GM11168 (cell line): ENCODE data around the gene NDUFS4.
"Not testable (repeated sequence)": the region's sequence is repeated elsewhere in the genome, so short reads cannot be mapped to it uniquely, and the experiment has no call there.

Experiments
- in situ Hi-C: fragments of 300-500 bp; cut with MboI; formaldehyde crosslinking; loops from one replicate; pipeline ENCODE4 v1.12.0; 2022; ENCODE audit warnings: low sequenced_read_pairs; ENCODE audit not compliant: unreplicated experiment

Gene NDUFS4

DNA sequence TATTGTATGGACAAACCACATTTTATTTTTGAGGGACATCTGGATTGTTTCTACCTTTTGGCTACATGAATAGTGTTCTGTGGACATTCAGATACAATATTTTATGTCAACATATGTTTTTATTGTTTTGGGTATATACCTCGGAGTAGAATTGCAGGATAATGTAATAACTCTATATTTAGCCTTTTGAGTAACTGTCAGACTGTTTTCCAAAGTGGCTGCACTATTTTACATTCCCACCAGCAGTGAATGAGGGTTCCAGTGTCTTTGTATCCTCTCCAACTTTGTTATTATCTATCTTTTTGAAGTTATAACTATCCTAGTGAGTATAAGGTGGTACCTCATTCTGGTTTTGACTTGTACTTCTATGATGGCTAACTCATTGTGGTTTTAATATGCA is 11.0 kb downstream of the NDUFS4 start:
- in situ Hi-C loops: no loop called here

DNA sequence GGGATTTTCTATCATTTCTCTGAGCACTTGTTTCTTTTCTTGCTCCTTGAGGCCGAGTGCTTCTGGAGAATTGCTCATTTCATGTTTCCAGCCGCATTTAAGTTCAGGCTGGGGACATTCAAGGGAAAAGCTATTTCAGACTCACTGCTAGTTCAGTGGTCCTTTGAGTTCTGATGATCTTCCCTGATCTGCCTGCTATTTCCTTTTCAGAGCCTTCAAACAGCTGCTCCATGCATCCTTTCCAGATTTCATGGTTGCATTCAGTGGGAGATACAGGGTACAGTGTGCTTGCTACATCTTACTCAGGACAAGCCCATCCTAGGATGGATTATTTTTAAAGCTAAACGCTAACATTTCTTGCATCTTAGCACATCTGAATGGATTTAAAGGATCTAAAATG is 14.7 kb downstream of the NDUFS4 start:
- in situ Hi-C loops: no loop called here

DNA sequence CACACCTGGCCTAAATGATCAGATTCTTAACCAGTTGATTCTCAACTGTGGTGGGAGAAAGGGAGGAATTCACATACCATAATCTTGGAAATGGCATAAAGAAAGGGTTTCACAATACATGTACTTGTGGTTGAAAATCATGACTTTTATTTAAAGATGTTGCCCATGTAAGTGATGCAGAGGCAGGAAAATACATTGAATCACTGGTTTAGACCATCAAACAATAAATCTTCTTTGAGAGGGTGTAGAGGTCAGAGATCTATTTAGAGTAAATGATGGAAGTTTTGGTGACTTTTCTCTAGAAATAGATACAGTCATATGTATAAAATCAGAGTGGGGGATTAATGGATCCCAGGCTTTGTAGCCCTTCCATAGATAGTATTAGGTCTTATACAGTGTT is 15.4 kb downstream of the NDUFS4 start:
- in situ Hi-C loops: no loop called here

DNA sequence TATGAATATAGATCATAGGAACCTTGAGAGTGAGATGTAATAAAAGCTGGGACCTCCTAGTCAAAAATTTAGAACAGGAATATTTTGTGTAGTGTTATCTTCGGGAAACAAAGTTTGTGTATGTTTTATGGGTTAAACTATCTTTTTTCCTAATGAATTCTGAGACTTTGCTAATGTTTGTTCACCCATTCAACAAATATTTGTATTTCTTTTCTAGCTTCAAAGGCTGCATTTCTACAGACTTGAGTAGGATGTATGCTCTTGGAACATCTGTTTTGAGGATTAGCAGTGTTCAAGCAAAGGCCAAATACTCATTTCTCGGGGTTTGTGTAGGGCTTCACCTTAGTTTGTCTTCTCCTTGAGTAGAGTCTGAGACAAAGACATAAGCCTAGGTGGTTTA is 16.2 kb downstream of the NDUFS4 start:
- in situ Hi-C loops: no loop called here

DNA sequence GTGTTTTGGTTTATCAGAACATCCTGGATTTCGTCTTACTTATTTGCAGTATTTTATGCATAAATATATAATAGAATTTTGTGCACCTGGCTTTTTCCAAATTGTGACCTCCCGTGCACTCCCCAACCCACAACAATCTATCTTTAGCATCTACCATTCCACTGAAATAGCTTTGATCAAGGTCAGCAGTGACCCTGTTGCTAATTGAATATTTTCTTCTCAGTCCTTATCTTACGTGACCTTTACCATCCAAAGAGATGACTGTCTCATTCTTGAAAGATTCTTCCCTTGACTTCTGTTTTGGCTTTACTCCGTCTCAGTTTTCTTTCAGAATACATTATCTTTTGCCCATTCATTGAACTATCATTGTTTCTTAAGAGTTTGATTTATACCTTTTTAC is 18.4 kb downstream of the NDUFS4 start:
- in situ Hi-C loops: no loop called here

DNA sequence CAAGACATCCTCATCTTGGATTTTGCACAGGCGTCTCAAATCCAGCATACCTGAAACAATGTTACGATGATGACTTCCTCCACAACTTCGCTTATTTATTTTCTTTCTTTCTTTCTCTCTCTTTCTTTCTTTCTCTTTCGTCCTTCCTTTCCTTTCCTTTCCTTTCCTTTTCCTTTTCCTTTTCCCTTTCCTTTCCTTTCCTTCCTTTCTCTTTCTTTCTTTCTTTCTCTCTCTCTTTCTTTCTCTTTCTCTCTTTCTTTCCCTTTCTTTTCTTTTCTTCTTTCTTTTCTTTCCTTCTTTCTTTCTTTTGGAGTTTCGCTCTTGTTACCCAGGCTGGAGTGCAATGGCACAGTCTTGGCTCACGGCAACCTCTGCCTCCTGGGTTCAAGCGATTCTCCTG is 20.1 kb downstream of the NDUFS4 start:
- in situ Hi-C loops: no loop called here

DNA sequence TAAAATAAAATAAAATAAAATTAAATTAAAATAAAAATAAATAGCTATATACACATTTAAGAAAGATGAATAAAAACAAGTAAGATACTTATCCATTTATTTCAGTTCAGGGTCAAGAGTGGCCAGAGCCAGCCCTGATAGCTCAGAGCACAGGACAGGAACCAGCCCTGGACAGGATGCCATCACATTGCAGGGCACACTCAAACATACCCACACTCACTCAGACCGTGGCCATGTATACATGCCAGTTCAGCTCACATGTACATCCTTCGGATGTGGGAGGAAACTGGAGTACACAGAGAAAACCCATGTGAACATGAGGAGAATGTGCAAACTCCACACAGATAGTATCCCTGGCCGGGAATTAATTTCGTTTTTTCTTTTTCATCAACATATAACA is 21.8 kb downstream of the NDUFS4 start:
- in situ Hi-C loops: no loop called here

DNA sequence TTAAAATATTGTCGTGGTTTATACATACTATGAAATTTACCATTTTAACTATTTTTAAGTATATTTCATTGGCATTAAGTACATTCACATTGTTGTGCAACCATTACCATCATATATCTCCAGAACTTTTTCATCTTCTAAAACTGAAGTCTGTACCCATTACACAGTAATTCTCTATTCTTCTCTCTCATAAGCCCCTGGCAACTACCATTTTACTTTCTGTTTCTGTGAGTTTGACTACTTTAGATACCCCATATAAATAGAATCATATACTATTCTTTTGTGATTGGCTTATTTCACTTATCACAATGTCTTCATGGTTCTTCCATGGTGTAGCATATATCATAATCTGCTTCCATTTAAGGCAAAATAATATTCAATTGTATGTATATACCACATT is 30.3 kb downstream of the NDUFS4 start:
- in situ Hi-C loops: no loop called here

DNA sequence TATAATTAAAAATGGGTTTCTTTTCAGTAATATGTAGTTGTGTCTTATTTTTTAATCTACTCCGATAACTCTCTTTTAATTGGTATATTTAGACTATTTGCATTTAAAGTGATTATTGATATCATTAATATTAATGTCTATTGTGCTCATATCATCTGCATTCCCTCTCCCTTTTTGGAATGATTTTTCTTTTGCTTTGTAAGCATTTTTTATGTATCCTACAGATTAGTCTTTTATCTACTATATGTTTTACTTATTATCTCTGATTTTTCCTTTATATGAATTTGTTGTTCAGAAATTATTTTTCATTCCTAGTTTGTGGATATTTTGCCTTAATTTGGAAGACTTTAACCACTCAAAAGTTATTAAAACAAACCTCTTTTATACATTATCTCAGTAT is 34.0 kb downstream of the NDUFS4 start:
- in situ Hi-C loops: no loop called here

DNA sequence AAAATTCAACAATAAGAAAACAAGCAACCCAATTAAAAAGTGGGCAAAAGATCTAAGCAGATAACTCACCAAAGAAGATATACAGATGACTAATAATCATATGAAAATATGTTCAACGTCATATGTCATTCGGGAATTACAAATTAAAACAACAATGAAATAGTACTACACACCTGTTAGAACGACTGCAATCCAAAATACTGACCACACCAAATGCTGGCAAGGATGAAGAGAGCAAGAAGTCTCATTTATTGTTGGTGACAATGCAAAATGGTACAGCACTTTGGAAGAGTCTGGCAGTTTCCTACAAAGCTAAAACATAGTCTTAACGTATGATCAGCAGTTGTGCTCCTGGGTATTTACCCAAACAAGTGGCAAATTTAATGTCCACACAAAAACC is 37.5 kb downstream of the NDUFS4 start:
- in situ Hi-C loops: no loop called here

DNA sequence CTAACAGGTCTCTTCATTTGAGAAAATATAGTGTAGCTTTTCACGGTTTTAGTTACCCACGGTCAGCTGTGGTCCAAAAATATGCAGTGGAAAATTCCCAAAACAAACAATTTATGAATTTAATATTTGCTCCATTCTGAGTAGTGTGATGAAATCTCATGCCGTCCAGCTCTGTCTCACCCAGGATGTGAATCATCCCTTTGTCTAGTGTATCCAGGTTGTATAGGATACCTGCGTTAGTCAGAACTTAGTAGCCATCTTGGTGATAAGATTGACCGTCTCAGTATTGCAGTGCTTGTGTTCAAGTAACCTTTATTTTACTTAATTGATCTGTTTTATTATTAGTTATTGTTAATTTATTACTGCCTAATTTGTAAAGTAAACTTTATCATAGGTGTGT is 41.1 kb downstream of the NDUFS4 start:
- in situ Hi-C loops: no loop called here

DNA sequence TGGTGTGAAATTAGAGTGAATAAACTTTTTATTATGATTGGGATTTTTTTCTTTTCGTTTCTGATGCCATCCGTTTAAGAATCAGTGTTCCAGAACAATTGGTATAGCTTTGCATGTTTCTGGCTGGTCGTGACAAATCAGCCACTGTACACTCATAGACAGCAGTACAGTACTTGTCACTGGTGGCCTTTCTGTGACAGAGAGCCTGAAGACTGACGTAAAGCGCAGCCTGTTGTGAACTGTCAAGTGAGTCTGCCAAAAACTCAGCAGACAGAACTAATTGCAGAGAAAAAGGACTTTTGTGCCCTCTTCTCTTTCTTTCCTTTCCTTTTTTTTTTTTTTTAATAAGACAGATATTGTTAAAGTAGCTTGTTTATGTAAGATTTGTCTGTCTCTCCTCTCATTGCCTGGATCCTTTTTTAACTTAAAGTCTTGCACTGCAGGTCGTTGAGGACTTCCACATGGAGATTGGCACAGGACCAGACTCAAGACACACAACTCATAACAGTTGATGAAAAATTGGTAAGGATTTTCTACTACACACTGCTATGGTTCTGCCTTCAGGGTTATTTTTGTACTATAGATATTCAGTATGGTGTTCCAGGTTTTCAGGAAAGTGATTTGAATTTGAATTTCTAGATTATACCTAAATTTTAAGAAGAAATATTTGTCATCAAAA is 42.7 kb downstream of the NDUFS4 start:
- in situ Hi-C loops: no loop called here

DNA sequence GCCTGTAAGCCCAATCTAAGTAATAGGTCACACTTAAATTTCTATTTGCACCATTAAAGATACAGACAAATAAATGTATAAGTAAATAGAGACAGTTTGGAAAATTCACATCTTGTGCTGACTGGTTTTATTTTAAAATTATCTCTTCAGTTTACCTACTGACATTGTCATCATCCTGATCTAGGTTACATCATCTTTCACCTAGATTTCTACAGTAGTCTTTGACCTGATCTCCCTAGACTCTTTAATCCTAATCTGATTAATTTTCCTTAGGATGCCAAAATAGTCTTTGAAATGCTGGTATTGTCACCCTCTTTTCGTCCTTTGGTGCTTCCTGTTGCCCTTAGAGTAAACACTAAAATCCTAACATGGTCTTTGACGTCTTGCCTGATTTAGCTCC is 43.9 kb downstream of the NDUFS4 start:
- in situ Hi-C loops: no loop called here

DNA sequence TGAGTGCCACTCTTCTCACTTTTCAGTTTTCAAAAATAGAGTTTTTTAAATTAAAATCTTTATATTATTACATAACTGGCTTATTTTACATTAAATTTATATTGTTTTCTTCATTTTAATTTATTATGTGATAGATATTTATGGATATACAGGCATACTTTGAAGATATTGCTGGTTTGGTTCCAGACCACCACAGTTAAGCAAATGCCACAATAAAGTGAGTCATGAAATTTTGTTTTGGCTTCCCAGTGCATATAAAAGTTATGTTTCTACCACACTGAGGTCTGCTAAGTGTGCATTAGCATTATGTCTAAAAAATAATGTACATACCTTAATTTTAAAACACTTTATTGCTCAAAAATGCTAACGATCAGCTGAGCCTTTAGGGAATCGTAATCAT is 47.4 kb downstream of the NDUFS4 start:
- in situ Hi-C loops: no loop called here

DNA sequence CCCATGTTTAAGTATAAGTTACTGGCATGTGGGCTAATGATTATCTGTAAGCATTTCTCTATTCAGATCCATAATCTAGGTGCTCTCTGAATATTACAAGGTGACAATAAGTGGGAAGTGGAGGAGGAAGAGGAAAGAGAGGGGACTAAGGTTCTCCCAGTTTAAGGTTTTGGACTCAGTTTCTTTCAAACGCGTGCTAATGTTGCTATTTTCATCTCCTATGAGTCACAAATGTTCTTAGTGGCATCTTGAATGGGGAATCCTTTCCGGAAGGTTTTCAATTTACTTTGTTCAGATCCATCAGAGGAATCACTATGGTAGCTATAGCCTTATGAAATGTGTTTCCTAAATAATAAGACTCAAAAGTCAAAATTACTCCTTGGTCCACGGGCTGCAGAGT is 48.5 kb downstream of the NDUFS4 start:
- in situ Hi-C loops: not testable (repeated sequence)

DNA sequence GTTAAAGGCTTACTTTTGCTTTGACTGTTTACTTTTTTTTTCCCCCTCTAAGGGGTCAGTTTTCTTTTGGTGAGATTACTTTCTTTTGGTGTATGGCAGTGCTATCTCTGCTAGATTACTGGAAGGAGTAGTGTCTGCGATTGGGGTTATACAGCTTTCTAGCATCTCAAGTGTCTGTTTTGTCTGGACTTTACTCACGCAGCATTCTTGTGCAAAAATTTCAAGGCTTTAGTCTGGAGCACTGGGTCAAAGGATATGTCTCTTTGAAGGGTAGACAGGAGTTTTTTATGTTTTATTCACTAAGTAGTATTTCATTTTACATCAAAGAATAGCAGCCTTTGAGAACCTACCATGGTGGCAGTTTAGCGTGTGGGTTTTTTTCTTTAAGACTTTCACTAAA is 52.6 kb downstream of the NDUFS4 start:
- in situ Hi-C loops: no loop called here

DNA sequence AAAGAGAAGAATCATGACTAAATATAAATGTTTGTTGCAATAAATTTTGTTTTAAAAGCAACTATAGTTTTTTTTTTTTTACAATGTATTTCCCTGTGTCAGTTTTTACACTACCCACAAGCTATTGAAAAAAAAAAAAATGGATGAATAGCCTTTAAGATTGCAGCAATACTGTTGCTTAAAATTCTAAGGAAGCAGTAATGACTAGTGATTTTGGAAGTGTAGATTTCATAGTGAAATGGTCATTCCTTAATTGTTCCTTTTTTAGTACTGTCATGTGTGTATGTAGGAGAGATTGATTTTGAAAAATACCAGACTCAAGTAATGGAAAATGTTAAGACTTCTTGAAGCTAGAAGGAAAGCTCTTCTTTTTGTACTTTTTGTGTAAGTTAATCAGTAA is 53.1 kb downstream of the NDUFS4 start:
- in situ Hi-C loops: no loop called here

DNA sequence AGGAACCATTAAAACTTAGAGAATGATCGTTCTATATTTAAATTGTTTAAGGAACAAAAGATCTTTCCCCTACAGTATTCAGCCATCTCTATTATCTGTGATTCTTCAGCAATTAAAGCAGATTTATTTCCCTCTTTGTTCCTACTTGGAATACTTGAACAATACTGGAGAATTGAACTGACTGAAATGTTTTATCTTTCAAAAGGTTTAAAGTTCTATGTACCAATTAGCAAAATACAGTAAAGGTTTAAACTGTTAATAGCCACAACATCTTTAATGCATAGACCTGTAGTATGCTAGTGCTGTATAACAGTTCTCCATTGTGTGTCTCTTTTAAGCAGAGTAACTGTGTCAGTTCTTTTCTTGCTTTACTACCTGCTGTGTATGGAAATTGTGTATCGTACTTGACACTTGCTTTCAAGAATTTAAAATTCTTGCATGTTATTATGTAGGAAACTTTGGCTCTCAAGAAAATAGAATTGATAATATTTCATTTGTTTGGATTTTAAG is 54.0 kb downstream of the NDUFS4 start:
- in situ Hi-C loops: no loop called here

DNA sequence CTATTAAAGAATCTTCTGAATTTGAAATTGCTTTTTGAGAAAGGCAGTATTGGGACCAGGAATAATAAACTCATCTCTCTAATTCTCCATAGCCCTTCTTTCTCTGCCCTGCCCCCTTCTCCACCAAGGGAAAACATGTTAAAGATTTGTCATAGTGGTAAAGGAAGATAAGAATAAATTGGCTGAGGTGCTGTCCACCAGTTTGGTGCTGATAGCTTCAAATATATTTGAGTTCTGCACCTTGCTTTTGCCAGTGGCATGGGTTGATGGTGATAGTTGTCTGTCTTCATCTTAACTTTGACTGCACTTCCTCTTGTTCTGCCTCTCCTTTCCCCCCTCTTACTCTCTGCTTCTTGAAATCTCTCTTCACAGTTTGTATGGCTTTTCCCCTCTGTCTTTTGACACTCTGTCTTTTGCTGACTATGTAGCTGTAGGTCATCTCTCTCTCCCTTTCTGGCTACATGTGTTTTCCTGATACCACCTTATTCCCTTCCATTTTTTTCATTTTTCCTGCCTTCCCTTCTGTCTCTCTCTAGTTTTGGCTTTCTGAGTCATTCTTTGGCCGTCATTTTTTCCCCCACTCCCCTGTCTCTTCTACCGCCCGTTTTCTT is 56.6 kb downstream of the NDUFS4 start:
- in situ Hi-C loops: no loop called here

DNA sequence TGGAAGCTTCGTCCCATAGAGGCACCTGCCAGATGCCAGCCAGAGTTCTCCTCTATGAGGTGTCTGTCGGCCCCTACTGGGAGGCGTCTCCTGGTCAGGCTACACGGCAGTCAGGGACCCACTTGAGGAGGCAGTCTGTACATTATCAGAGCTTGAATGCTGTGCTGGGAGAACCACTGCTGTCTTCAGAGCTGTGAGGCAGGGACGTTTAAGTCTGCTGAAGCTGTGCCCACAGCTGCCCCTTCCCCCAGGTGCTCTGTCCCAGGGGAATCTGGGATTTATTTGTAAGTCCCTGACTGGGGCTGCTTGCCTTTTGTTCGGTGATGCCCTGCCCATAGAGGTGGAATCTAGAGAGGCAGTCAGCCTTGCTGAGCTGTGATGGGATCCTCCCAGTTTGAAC is 70.8 kb downstream of the NDUFS4 start:
- in situ Hi-C loops: no loop called here

DNA sequence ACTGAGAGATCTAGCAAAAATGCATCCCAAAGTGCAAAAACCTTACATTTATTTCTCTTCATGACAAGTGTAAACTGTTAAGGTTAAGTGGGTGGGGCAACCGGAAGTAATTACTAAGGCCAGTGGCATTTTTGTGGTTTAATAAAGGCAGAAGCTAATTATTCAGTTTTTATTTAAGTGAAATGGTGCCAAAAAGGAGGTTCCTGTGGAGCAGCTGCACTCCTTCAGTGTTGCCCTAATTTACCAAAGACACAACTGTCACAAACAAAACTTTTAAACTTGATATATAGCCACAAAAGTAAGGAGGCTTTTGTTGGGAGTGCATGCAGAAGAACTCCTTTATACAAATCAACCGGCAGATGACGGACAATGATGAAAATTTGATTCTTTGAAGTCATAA is 81.6 kb downstream of the NDUFS4 start:
- in situ Hi-C loops: no loop called here

DNA sequence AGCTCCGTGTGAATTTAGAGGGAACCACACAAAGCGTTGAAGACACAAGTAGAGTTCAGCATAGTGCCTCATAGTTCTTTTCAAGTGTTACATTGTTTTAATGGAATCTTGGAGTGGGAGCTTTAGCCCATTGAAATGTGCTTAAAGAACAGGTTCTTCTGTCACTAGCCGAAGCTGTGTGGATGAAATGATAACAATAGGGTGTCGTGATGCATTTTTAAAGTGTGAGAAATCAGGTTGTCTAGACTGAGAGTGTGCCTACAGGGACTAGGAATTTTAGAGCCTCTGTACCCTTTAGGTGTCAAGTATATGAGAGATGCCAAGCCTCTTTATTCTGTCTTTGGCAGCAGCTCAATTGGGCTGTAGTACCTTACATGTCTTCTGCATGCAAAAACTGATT is 83.0 kb downstream of the NDUFS4 start:
- in situ Hi-C loops: no loop called here
